Endothelial cell of umbilical vein (primary cell): ENCODE data around the gene SAT2.

ENCODE experiments used
- CTCF ChIP-seq, 2 donors: IDR thresholded peaks; 1 replicate in 1 of 2; 2 replicates in 1 of 2; pipeline ENCODE4 v1.5.1; 2011; ENCODE audit warnings: low read length in 2 of 2, mild to moderate bottlenecking in 2 of 2, moderate library complexity in 2 of 2, control low read depth in 1 of 2, inconsistent platforms in 1 of 2, low read depth in 1 of 2; ENCODE audit not compliant: insufficient read depth in 1 of 2; ENCODE audit errors: extremely low read depth in 1 of 2
- EZH2 ChIP-seq: IDR thresholded peaks from 2 replicates; pipeline ENCODE4 v1.6.1; 2012; ENCODE audit warnings: borderline replicate concordance, low read depth, mild to moderate bottlenecking, moderate library complexity, low read length, inconsistent platforms; ENCODE audit not compliant: severe bottlenecking
- FOS ChIP-seq: IDR thresholded peaks from 2 replicates; pipeline ENCODE4 v1.6.1; 2011; ENCODE audit warnings: mild to moderate bottlenecking, low read length, moderate library complexity, borderline replicate concordance; ENCODE audit not compliant: insufficient read depth
- GATA2 ChIP-seq: IDR thresholded peaks from 2 replicates; pipeline ENCODE4 v1.7.0; 2011; ENCODE audit warnings: low read depth, mild to moderate bottlenecking, moderate library complexity, mixed read lengths, low read length; ENCODE audit not compliant: insufficient read length, insufficient read depth
- MAX ChIP-seq: IDR thresholded peaks from 2 replicates; pipeline ENCODE4 v1.6.1; 2011; ENCODE audit not compliant: insufficient read depth, insufficient read length
- MYC ChIP-seq: IDR thresholded peaks from one replicate; pipeline ENCODE4 v1.6.1; 2011; ENCODE audit warnings: mild to moderate bottlenecking, low read depth, low read length
- POLR2A ChIP-seq: IDR thresholded peaks from 2 replicates; pipeline ENCODE4 v1.6.1; 2012; ENCODE audit warnings: low read depth, mild to moderate bottlenecking, control low read depth, low read length
- POLR2AphosphoS5 ChIP-seq: IDR thresholded peaks from 2 replicates; pipeline ENCODE4 v1.6.1; 2012; ENCODE audit warnings: low read depth, mild to moderate bottlenecking, control low read depth, low read length, moderate library complexity; ENCODE audit not compliant: insufficient read depth

GRCh38 chr17:7612294-7612640, 15.4 kb downstream of the SAT2 start:
- TF ChIP-seq POLR2A (no peak), CTCF (IDR thresholded peaks at IDR 0.05; ENCODE audit: extremely low read depth in 1 of 2, insufficient read depth in 1 of 2, low read depth in 1 of 2, low read length in 2 of 2) (no peak), EZH2 (no peak), MYC (no peak), POLR2AphosphoS5 (no peak), FOS (no peak), GATA2 (no peak), MAX (no peak)
